GM21447 (cell line): ENCODE data around the gene CEP135.
A peak's percentile ranks its signal among the peaks of the same experiment; 100 is the strongest.

Experiments used
- ATAC-seq: cut with Tn5 transposase; IDR thresholded peaks from one replicate; pipeline ENCODE4 v1.9.1; 2021; ENCODE audit not compliant: unreplicated experiment

Gene CEP135

DNA sequence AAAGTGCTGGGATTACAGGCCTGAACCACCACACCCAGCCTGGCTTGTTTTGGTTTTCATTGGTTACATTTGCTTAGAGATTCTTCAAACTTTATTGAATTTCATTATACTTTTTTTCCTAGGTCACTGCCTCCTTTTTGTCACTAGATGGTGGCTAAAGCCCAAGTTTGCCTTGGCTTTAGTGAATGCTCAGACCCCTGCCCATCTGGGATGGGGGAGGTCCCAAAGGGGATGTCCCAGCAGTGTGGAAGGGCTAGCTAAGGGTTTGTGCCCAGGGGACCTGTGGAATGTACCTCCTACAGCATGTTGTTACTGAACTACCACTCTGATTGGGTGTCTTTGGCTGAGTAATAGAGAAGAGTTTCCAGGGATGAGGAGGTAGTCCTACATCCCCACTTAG lies 58.4 kb downstream of the CEP135 start:
- no peak for ATAC-seq

DNA sequence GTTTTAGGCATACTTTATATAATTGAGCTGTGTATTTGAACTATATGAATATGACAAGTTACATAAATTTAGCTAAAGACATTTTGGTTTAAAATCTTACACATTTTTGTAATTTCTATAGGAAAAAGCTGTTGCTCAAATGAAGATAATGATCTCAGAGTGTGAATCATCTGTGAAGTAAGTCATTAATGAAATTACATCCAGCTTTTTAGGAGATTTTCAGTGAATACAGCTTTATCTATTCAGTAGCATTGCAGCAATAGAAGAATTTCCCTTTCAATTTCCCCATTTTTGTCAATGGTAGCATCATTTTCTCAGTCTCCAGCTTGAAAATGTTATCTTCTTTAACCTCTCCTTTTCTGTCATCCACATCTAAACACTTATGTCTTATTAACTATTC lies 59.5 kb downstream of the CEP135 start:
- no peak for ATAC-seq

DNA sequence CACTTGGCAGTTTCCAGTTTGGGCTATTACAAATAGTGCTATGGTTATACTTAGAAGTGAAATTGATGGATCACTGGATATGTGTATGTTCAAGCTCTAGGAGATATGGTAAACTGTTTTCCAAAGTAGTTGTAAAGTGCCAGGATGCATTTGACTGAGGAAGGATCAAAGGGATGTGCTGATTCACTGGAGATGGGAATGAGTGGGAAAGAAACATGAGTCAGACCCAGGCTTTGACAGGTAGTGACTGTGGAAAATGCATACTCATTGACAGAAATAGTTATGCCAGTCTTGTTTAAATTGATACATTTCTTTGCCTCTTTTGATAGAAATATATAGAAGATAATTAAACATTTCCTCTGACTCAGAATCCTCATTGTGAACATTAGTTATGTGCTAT lies 77.9 kb downstream of the CEP135 start:
- ATAC-seq, result no peak

DNA sequence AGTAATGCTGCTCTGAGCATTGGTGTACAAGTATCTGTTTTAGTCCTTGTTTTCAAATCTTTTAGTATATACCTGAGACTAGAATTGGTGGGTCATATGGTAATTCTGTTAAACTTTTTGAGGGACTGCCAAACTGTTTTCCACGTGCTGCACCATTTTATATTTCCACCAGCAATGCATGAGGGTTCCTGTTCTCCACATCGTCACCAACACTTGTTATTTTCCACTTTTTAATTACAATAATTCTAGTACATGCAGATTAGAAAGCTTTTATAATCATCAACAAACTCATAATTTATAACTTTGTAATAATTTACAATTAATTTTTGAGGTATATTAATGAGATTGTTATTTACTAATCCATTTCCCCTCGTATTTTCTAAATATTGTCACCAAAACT lies 79.4 kb downstream of the CEP135 start:
- no peak for ATAC-seq

DNA sequence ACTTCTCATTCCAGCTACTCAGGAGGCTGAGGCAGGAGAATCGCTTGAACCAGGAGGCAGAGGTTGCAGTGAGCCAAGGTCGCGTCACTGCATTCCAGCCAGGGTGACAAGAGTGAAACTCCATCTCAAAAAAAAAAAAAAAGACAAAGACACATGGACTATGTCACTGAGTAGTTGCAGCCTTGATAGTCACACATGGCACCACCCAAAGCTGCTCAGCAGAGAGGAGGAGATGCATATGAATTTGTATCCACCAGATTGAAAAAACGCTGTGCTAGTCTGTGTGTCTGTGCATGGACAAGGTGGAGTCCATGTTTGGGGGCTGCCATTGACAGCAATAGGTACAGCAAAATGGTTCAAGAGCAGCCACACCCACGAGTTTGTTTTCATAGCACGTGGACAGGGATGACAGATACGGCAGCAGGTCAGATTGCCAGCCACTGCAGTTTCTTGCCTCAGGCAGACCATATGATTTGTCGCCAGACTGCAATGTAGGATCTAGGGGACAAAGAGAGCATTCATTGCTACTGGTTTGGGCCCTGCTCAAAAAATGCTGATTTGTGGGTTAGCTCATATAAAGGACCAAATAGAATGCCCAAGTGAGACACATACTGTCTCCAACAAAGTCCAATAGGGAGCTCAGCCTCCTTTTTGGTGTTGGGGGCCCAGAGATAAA lies 89.9 kb downstream of the CEP135 start:
- ATAC-seq, result no peak

GRCh38 chr4:56040842-56041241 lies 92.1 kb downstream of the CEP135 start:
- no peak for ATAC-seq

DNA sequence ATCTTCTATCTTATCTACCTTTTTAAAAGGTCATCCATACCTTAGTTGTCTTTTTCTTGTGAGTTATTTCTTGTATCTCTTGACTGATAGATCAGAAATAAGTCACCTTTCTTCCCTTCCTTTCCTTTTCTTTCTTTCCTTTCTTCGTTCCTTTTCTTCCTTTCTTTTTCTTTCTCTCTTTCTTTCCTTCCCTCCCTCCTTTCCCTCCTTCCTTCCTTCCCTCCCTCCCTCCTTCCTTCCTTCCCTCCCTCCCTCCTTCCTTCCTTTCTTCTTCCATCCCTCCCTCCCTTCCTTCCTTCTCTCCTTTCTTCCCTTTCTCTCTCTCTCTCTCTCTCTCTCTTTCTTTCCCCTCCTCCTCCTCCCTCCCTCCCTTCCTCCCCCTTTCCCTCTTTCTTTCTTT lies 93.5 kb downstream of the CEP135 start:
- no peak for ATAC-seq

DNA sequence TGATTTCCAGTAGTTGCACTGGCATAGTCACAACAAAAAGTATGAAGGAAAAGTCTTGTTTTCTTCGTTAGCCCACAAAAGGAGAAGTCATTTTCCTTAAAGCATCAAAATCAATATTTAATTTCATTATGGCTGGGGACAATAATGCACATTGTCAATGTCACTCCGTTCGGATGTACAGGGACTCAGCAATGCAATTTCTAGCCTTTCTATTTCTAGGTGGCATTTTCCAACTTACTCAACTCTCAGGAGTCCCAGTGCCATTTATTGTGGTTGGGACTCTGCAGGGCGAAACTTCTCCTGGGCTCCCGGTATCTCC lies 99.6 kb downstream of the CEP135 start:
- no peak for ATAC-seq

DNA sequence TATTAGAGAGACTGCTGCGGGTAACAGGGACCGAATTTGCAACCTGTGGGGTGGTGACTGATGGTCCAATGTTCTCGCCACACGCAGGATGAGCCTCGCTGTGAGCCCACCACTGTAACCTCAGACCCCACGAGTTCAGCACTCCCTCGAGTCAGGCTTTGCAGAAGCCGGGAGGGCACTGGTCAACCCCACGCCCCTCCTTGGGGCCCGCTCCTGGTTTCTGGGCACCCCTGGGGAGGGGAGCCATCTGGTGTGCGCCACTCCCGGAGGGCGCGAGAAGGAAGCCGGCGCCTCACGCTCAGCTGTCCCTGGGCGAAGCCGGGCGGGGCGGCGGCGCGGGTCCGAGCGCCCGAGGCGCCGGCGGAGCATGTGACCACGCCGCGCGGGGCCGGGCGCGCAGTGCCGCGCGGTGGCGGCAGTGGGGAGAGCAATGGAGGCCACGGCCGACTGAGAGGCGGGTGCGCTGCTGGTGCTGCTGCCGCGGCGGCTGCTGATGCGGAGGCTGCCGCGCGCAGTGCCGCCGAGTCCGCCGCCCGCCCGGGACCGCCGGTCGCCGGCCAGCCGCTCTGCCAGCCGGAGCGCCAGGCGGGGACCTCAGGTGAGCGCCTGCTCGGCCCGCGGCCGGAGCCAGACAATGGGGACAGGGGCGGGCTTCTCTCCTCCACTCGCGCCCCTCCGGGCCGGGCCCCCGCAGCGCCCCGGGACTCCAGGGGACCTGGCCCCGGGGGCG lies 100.1 kb downstream of the CEP135 start:
- peak; percentile 94 for ATAC-seq

DNA sequence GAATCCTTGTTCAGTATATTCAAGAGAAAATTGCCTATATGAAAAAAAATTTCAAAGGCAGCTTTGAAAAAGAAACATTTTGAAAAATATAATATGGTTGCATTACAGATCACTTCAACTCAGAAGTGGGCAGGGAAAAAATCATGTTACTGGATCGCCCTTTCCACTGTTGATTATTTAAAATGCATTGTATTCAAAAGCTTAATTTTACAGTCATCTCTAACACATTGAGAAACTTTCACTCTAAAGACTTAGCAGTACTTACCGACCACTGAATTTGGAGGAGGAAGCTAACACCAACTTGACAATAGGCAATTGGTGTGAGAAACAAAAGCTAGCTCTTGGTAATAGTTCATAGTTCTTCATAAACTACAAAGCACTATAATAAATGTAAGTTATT lies 101.9 kb downstream of the CEP135 start:
- no peak for ATAC-seq

DNA sequence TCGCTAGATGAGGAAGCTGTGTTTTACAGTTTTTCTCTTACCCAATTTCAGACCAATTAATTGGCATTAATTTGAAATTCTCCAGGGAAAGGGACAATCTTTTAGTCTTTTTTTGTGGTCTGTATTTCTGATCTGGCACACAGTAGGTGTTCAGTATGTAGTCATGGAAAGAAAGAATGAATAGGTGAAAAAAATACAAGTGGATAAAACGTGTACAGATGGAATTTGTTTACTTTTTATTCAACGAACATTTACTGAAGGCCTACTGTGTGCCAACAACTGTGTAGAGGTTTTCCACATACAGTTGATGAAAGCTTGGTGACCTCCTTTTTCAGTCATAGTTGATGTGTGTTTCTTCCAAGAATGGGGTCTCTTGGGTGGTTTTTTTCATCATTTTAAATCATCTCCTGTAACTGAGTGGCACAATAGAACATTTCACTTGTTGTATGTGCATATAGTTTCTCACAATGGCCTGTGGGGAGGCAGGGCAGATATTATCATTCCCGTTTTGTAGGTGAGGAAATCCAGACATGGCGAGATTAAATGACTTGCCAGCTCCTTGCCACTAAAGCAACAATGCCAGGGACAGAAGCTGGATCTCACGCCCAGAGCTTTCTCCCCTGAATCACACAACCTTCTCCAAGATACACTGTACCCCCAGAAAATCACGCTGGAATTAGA lies 102.4 kb downstream of the CEP135 start:
- no peak for ATAC-seq

DNA sequence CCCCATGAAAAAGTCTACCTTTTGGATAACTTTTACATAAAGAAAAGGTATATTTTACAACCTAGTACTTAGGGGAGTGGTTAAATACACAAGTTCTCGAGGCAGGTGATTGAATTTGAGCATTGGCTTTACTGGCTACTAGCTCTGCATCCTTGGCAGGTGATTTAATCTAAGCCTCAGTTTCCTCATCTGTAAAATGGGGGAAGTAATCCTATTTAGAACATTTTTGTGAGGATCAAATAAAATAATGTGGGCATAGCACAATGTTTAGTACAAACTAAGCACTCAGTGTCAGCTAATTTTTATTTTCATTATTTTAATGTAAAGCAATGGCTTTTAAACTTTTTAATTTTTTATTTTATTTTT lies 102.9 kb downstream of the CEP135 start:
- no peak for ATAC-seq

DNA sequence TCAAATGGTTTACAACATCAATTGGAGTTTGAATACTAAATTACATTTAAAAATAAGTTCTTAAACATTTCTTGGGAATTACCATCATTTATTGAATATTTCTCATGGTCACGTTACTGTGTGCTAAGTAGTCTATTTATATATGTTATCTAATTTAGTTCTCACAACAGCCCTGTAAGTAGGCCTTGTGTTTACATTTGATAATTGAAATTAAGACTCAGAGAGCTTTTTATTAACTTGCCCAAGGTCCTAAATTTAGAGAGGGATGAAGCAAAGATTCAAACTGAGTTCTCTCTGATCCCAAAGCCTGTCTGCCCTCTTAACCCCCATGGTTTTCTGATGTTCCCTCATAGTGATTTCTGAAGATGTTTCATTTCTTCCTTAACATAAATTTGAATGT lies 103.7 kb downstream of the CEP135 start:
- ATAC-seq, result no peak

DNA sequence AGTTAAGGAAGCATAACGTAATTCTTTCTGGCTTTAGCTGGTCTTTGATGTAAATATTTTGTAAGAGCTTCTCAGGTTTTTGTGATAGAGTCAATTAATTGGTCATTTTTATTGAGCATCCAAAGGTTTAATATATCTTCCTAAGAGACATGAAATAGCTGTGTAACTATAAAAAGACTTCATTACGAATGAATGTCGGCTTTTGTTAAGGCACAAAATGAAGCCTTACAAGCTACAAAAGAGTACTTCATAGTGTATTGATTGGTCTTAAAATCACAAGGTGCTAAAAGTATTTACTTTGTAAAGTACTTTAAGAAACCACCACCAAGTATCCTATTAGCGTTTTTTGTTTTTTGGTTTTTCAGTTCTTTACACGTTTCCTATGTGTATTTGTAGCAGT lies 104.2 kb downstream of the CEP135 start:
- no peak for ATAC-seq

DNA sequence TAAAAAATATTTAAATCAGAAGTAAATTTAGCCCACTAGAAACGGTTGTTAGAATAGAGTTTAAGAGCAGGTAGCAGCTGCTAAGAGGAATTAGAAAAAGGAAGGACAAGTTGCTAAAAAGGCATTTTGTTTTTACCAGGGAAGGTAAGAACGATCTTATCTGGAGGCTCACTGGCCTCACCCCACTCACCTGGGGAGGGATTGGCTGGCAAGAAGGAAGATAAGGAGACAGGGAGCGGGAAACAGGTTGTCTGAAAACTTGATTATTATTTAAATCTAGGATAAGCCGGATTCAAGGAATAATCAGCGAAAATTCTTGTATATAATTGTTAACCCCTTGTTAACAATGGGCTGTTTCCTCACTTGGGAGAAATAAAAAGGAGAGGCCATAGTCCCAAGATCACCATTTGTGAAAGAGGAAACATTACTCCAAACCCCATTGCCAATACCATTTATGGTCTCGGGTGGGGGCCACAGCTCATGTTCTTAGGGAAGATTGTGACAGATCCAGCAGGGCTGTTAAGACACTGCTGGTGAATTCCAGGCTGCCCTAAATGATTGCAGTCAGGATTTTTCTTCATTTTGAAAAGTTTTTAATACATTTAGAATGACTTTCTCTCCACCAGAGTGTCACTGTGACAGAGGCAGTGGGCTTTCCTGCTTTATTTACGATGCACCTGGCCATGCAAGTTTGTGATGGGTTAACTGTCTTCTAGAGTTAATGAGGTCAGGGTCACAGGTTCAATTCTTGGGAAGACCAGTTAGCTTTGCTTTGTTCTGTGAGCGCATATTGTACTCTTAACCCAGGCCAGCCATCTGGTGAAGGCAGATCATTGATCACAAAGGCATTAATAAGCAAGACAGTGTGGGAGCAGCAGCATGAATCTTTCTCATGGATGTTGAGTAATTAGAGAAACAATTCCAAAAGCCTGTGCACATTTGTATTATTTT lies 106.6 kb downstream of the CEP135 start:
- ATAC-seq, result no peak

DNA sequence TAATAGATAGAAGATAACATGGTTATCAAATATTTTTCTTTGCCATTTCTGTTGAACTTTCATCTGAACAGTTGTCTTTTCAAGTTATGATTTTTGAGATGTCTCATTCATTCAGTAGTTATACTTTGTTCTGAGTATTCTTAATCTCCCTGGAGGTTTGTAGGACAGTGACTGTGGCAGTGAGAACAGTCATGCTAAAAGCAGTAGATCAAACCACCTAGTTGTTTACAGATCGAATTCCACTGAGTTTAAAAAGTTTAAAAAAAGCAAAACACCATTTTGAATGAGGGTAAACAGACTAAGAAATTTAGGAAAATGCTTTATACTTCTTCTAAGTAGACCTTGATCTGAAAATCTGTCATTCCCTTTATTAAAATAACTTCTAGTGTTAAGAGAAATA lies 107.2 kb downstream of the CEP135 start:
- no peak for ATAC-seq

- ATAC-seq, result no peak
Measured at GRCh38 chr4:56058555-56058954, 109.8 kb downstream of the CEP135 start.

DNA sequence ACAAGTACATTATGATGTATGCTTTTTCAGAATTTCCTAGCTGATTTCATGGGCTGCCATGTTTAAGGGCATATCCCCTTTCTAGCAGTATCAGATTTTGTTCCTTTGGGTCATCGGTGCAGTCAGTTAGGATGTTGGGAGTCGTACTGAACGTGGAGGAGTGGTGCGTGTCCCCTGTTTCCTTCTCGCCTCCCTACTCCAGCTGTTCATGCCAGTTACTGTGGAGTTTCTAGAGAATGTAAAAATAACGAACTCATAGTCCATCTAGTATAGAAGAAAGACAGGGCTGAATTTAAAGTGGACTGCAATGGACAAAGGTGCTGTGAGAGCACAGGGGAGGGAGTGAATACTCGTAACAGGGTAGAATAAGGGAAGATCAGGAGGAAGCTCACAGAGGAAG lies 111.3 kb downstream of the CEP135 start:
- no peak for ATAC-seq

DNA sequence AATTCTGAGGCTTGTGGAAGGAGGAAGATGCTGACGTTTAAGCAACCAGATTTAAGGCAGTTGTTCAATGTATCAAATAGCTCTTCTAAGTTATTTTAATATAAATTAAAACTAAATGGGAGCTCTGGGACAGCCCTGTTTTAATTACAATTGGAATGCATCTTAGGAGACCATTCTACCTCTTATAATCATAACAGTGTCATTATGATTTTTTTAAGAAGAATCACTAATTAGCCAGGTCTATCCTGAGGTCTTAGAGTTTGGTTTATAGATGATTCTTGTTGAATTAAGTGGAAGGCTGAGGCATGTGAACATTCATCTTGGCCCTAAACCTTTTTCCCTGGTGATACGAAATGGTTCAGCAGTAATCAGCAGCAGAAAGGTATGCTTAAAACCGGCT lies 113.4 kb downstream of the CEP135 start:
- ATAC-seq, result no peak

- ATAC-seq, result no peak
Measured at GRCh38 chr4:56062526-56063145, 113.9 kb downstream of the CEP135 start.

GRCh38 chr4:56066493-56066892 lies 117.7 kb downstream of the CEP135 start:
- ATAC-seq, result no peak
